ENCODE results near the gene GPR157.
A peak's percentile ranks its signal among the peaks of the same experiment; 100 is the strongest.

GPR157 gene

GRCh38 chr1:9062021-9062471 is 66.9 kb downstream of the GPR157 start:
- H3K14ac ChIP-seq (ENCODE audit: low read length) = no peak overlapping the region
- no peak overlapping the region for H2BK12ac ChIP-seq (ENCODE audit: low read length)
- no peak overlapping the region for H2AK5ac ChIP-seq (ENCODE audit: low read depth, low read length)
- H3K36me3 ChIP-seq (replicated peaks in 1 of 2; ENCODE audit: control insufficient read depth in 2 of 2, insufficient read depth in 2 of 2, low read length in 2 of 2) = no peaks in the 10 kb centered on the region
- no peak overlapping the region for H3K23ac ChIP-seq (ENCODE audit: low read depth, low read length, poor library complexity)
- no peak overlapping the region for H2BK5ac ChIP-seq (ENCODE audit: low read length)
- peaks cover 0 to 3% of the 10 kb centered on the region in 2 donors for H3K9me3 ChIP-seq (replicated peaks in 1 of 2; ENCODE audit: control insufficient read depth in 2 of 2, insufficient read depth in 1 of 2, low read depth in 1 of 2, low read length in 2 of 2)
- H3K4me1 ChIP-seq (ENCODE audit: control insufficient read depth in 2 of 2, insufficient read depth in 1 of 2, low read depth in 1 of 2, low read length in 2 of 2) = peaks cover 2 to 8% of the 10 kb centered on the region in 2 donors
- H3K27me3 ChIP-seq (ENCODE audit: control insufficient read depth in 3 of 3, insufficient read depth in 3 of 3, low read depth in 1 of 3, low read length in 3 of 3) = no peaks in the 10 kb centered on the region
- no peak overlapping the region for H2BK15ac ChIP-seq (ENCODE audit: low read length)
- no peak overlapping the region for H3K4me2 ChIP-seq (ENCODE audit: insufficient read depth, low read length, poor library complexity, severe bottlenecking)
- DNase-seq (ENCODE audit: low spot score) = no peak
- no peak overlapping the region for H3K18ac ChIP-seq (ENCODE audit: low read length)
- no peak overlapping the region for H3K4ac ChIP-seq (ENCODE audit: low read length)
- H4K91ac ChIP-seq (ENCODE audit: low read depth, low read length, poor library complexity) = no peak overlapping the region
- no peak overlapping the region for H3K9ac ChIP-seq (ENCODE audit: low read depth, low read length, poor library complexity)
- no CpG with 5 or more reads among the region's 7 CpGs for WGBS, 2 donors (ENCODE audit: extremely low coverage in 2 of 2, insufficient read length in 2 of 2, insufficient replicate concordance in 1 of 2)
- H3K27ac ChIP-seq (replicated peaks; ENCODE audit: low read length) = no peak overlapping the region
- H4K8ac ChIP-seq (ENCODE audit: low read depth, low read length) = no peak overlapping the region
- no peak overlapping the region for H3K4me3 ChIP-seq (ENCODE audit: low read length in 2 of 2)
- H2BK120ac ChIP-seq (ENCODE audit: low read depth, low read length) = no peak overlapping the region
- H3K79me1 ChIP-seq (ENCODE audit: low read depth, low read length) = no peaks in the 10 kb centered on the region
- no peak overlapping the region for H2AFZ ChIP-seq (ENCODE audit: low read length)

- Histone ChIP-seq H3K4me1 (ENCODE audit: control insufficient read depth in 2 of 2, insufficient read depth in 1 of 2, low read depth in 1 of 2, low read length in 2 of 2) (peaks cover 2 to 8% of the 10 kb centered on the region in 2 donors), H3K27me3 (ENCODE audit: control insufficient read depth in 3 of 3, insufficient read depth in 3 of 3, low read depth in 1 of 3, low read length in 3 of 3) (no peaks in the 10 kb centered on the region), H2AK5ac (ENCODE audit: low read depth, low read length) (no peak overlapping the region), H2BK15ac (ENCODE audit: low read length) (no peak overlapping the region), H3K27ac (replicated peaks; ENCODE audit: low read length) (no peak overlapping the region), H3K4ac (ENCODE audit: low read length) (no peak overlapping the region), H3K9ac (ENCODE audit: low read depth, low read length, poor library complexity) (no peak overlapping the region), H3K79me1 (ENCODE audit: low read depth, low read length) (no peaks in the 10 kb centered on the region), H3K14ac (ENCODE audit: low read length) (peak overlapping the region; percentile 73), H3K9me3 (replicated peaks in 1 of 2; ENCODE audit: control insufficient read depth in 2 of 2, insufficient read depth in 1 of 2, low read depth in 1 of 2, low read length in 2 of 2) (peaks cover 0 to 3% of the 10 kb centered on the region in 2 donors), H3K4me2 (ENCODE audit: insufficient read depth, low read length, poor library complexity, severe bottlenecking) (no peak overlapping the region), H3K18ac (ENCODE audit: low read length) (peak overlapping the region; percentile 69), H3K36me3 (replicated peaks in 1 of 2; ENCODE audit: control insufficient read depth in 2 of 2, insufficient read depth in 2 of 2, low read length in 2 of 2) (no peaks in the 10 kb centered on the region), H2BK120ac (ENCODE audit: low read depth, low read length) (no peak overlapping the region), H2AFZ (ENCODE audit: low read length) (no peak overlapping the region), H3K23ac (ENCODE audit: low read depth, low read length, poor library complexity) (no peak overlapping the region), H4K8ac (ENCODE audit: low read depth, low read length) (no peak overlapping the region), H4K91ac (ENCODE audit: low read depth, low read length, poor library complexity) (no peak overlapping the region), H2BK5ac (ENCODE audit: low read length) (no peak overlapping the region), H3K4me3 (ENCODE audit: low read length in 2 of 2) (no peak overlapping the region), H2BK12ac (ENCODE audit: low read length) (no peak overlapping the region)
- no CpG with 5 or more reads among the region's 6 CpGs for WGBS, 2 donors (ENCODE audit: extremely low coverage in 2 of 2, insufficient read length in 2 of 2, insufficient replicate concordance in 1 of 2)
- DNase-seq (ENCODE audit: low spot score) = no peak
These were observed 67.5 kb downstream of the GPR157 start for GRCh38 chr1:9061252-9061960.

GRCh38 chr1:9059891-9060744 is 68.8 kb downstream of the GPR157 start:
- 100% methylated on average over 1 of the region's 4 CpGs; no CpG with 5 or more reads in 1 of the 2 donors for WGBS, 2 donors (ENCODE audit: extremely low coverage in 2 of 2, insufficient read length in 2 of 2, insufficient replicate concordance in 1 of 2)
- Histone ChIP-seq H3K4me2 (ENCODE audit: insufficient read depth, low read length, poor library complexity, severe bottlenecking) (no peak overlapping the region), H3K79me1 (ENCODE audit: low read depth, low read length) (no peaks in the 10 kb centered on the region)

GRCh38 chr1:9058465-9058864 is 70.4 kb downstream of the GPR157 start:
- Histone ChIP-seq H3K4me1 (ENCODE audit: control insufficient read depth in 2 of 2, insufficient read depth in 1 of 2, low read depth in 1 of 2, low read length in 2 of 2) (peaks cover 0 to 4% of the 10 kb centered on the region in 2 donors), H3K9ac (ENCODE audit: low read depth, low read length, poor library complexity) (no peak overlapping the region), H4K91ac (ENCODE audit: low read depth, low read length, poor library complexity) (no peak overlapping the region), H3K4ac (ENCODE audit: low read length) (no peak overlapping the region), H3K27ac (replicated peaks; ENCODE audit: low read length) (no peak overlapping the region), H3K23ac (ENCODE audit: low read depth, low read length, poor library complexity) (no peak overlapping the region), H3K14ac (ENCODE audit: low read length) (no peak overlapping the region), H3K27me3 (ENCODE audit: control insufficient read depth in 3 of 3, insufficient read depth in 3 of 3, low read depth in 1 of 3, low read length in 3 of 3) (no peaks in the 10 kb centered on the region), H3K9me3 (replicated peaks in 1 of 2; ENCODE audit: control insufficient read depth in 2 of 2, insufficient read depth in 1 of 2, low read depth in 1 of 2, low read length in 2 of 2) (peaks cover 0 to 3% of the 10 kb centered on the region in 2 donors), H3K4me2 (ENCODE audit: insufficient read depth, low read length, poor library complexity, severe bottlenecking) (no peak overlapping the region), H2BK5ac (ENCODE audit: low read length) (no peak overlapping the region), H3K79me1 (ENCODE audit: low read depth, low read length) (no peaks in the 10 kb centered on the region), H3K4me3 (ENCODE audit: low read length in 2 of 2) (no peak overlapping the region), H3K18ac (ENCODE audit: low read length) (no peak overlapping the region), H3K36me3 (replicated peaks in 1 of 2; ENCODE audit: control insufficient read depth in 2 of 2, insufficient read depth in 2 of 2, low read length in 2 of 2) (no peaks in the 10 kb centered on the region), H2BK12ac (ENCODE audit: low read length) (no peak overlapping the region), H2AFZ (ENCODE audit: low read length) (no peak overlapping the region), H4K8ac (ENCODE audit: low read depth, low read length) (no peak overlapping the region), H2BK15ac (ENCODE audit: low read length) (no peak overlapping the region), H2BK120ac (ENCODE audit: low read depth, low read length) (no peak overlapping the region), H2AK5ac (ENCODE audit: low read depth, low read length) (no peak overlapping the region)
- WGBS, 2 donors (ENCODE audit: extremely low coverage in 2 of 2, insufficient read length in 2 of 2, insufficient replicate concordance in 1 of 2) = no CpG with 5 or more reads among the region's 2 CpGs
- DNase-seq (ENCODE audit: low spot score) = no peak

More at GRCh38 chr1:9059891-9060744, 68.8 kb downstream of the GPR157 start:
- Histone ChIP-seq H2BK15ac (ENCODE audit: low read length) (no peak overlapping the region), H3K4me3 (ENCODE audit: low read length in 2 of 2) (peak overlapping the region in 1 of 2 donors; percentile 65), H4K91ac (ENCODE audit: low read depth, low read length, poor library complexity) (peak overlapping the region; percentile 34), H3K27ac (replicated peaks; ENCODE audit: low read length) (no peak overlapping the region), H3K23ac (ENCODE audit: low read depth, low read length, poor library complexity) (no peak overlapping the region), H3K18ac (ENCODE audit: low read length) (no peak overlapping the region), H2BK5ac (ENCODE audit: low read length) (no peak overlapping the region), H3K9ac (ENCODE audit: low read depth, low read length, poor library complexity) (peak overlapping the region; percentile 5), H4K8ac (ENCODE audit: low read depth, low read length) (no peak overlapping the region), H3K36me3 (replicated peaks in 1 of 2; ENCODE audit: control insufficient read depth in 2 of 2, insufficient read depth in 2 of 2, low read length in 2 of 2) (no peaks in the 10 kb centered on the region), H3K4me1 (ENCODE audit: control insufficient read depth in 2 of 2, insufficient read depth in 1 of 2, low read depth in 1 of 2, low read length in 2 of 2) (peaks cover 2 to 8% of the 10 kb centered on the region in 2 donors), H2AFZ (ENCODE audit: low read length) (no peak overlapping the region), H3K14ac (ENCODE audit: low read length) (no peak overlapping the region), H2AK5ac (ENCODE audit: low read depth, low read length) (no peak overlapping the region), H2BK120ac (ENCODE audit: low read depth, low read length) (no peak overlapping the region), H3K9me3 (replicated peaks in 1 of 2; ENCODE audit: control insufficient read depth in 2 of 2, insufficient read depth in 1 of 2, low read depth in 1 of 2, low read length in 2 of 2) (peaks cover 0 to 3% of the 10 kb centered on the region in 2 donors), H3K27me3 (ENCODE audit: control insufficient read depth in 3 of 3, insufficient read depth in 3 of 3, low read depth in 1 of 3, low read length in 3 of 3) (no peaks in the 10 kb centered on the region), H2BK12ac (ENCODE audit: low read length) (no peak overlapping the region), H3K4ac (ENCODE audit: low read length) (no peak overlapping the region)
- no peak for DNase-seq (ENCODE audit: low spot score)
